Activated T-cell treated with anti-CD3 and anti-CD28 coated beads, Interleukin-2, amount 50 U/mL, for 4 hours (primary cell): ENCODE data around the gene EHMT2. TPM values are rescaled to one million over a fixed set of nuclear protein-coding genes. Genes with fewer than 3 reads are reported as not detected.
"Not testable (repeated sequence)": the region's sequence is repeated elsewhere in the genome, so short reads cannot be mapped to it uniquely, and the experiment has no call there.

Source experiments
- ATAC-seq, 2 donors: fragments of 200-7000 bp; cut with Tn5 transposase; one replicate each; pipeline ENCODE4 v1.10.0; 2021
- DNase-seq: peaks from one replicate; pipeline ENCODE4 v3.0.0-alpha.2; 2020
- H3K27me3 Mint-ChIP-seq: one replicate; pipeline ENCODE4 v1.8.0; 2021; ENCODE audit warnings: low read depth, mixed read lengths
- H3K36me3 Mint-ChIP-seq: one replicate; pipeline ENCODE4 v1.8.0; 2022; ENCODE audit warnings: mixed read lengths; ENCODE audit not compliant: insufficient read depth
- H3K4me1 Mint-ChIP-seq: one replicate; pipeline ENCODE4 v1.8.0; 2021; ENCODE audit warnings: low read depth, mixed read lengths
- H3K4me3 Mint-ChIP-seq: one replicate; pipeline ENCODE4 v1.8.0; 2021; ENCODE audit warnings: mild to moderate bottlenecking, moderate library complexity, mixed read lengths
- H3K9me3 Mint-ChIP-seq: one replicate; pipeline ENCODE4 v1.8.0; 2021; ENCODE audit warnings: mixed read lengths
- total RNA-seq, 3 donors: library from RNA; stranded (reverse); gene quantifications; one replicate each; pipeline ENCODE4 v1.2.1, GENCODE V29; 2021

Gene EHMT2
- 10 to 100 TPM; 52.8 to 70.9 (median 67.8) TPM for total RNA-seq

- Mint-ChIP-seq H3K36me3 (peaks cover 5% of the 10 kb centered on the region), H3K4me3 (peak within 1 kb of the TSS; percentile 96), H3K27me3 (no peaks in the 10 kb centered on the region), H3K4me1 (peaks cover 32% of the 10 kb centered on the region), H3K9me3 (no peaks in the 10 kb centered on the region)
- ATAC-seq: peak; percentile 64 to 69
- DNase-seq: peak; percentile 75
Measured at GRCh38 chr6:31897612-31898382, at the start of gene EHMT2. EHMT2 (minus strand) TSS chr6:31897698; CDS start chr6:31897677, 21 bp downstream.

- Mint-ChIP-seq H3K4me3 (no peak overlapping the region), H3K4me1 (peaks cover 5% of the 10 kb centered on the region), H3K27me3 (peaks cover 22% of the 10 kb centered on the region), H3K36me3 (no peaks in the 10 kb centered on the region), H3K9me3 (no peaks in the 10 kb centered on the region)
- no peak for DNase-seq
- no peak for ATAC-seq
Measured at GRCh38 chr6:31947070-31947675, 49.7 kb upstream of the EHMT2 start.

DNA sequence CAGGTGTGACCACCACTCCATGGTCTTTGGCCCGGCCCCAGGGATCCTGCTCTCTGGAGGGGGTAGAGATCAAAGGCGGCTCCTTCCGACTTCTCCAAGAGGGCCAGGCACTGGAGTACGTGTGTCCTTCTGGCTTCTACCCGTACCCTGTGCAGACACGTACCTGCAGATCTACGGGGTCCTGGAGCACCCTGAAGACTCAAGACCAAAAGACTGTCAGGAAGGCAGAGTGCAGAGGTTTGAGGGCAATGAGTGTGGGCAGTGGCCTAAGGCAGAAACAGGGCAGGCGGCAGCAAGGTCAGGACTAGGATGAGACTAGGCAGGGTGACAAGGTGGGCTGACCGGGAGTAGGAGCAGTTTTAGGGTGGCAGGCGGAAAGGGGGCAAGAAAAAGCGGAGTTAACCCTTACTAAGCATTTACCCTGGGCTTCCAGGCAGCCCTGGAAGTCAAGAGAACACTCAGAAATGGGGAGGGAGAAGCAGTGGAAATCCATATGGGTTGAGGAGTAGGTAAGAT lies 48.9 kb upstream of the EHMT2 start:
- Mint-ChIP-seq H3K36me3 (no peaks in the 10 kb centered on the region), H3K27me3 (peaks cover 24% of the 10 kb centered on the region), H3K4me3 (no peak overlapping the region), H3K4me1 (peaks cover 5% of the 10 kb centered on the region), H3K9me3 (no peaks in the 10 kb centered on the region)
- ATAC-seq: no peak
- no peak for DNase-seq

DNA sequence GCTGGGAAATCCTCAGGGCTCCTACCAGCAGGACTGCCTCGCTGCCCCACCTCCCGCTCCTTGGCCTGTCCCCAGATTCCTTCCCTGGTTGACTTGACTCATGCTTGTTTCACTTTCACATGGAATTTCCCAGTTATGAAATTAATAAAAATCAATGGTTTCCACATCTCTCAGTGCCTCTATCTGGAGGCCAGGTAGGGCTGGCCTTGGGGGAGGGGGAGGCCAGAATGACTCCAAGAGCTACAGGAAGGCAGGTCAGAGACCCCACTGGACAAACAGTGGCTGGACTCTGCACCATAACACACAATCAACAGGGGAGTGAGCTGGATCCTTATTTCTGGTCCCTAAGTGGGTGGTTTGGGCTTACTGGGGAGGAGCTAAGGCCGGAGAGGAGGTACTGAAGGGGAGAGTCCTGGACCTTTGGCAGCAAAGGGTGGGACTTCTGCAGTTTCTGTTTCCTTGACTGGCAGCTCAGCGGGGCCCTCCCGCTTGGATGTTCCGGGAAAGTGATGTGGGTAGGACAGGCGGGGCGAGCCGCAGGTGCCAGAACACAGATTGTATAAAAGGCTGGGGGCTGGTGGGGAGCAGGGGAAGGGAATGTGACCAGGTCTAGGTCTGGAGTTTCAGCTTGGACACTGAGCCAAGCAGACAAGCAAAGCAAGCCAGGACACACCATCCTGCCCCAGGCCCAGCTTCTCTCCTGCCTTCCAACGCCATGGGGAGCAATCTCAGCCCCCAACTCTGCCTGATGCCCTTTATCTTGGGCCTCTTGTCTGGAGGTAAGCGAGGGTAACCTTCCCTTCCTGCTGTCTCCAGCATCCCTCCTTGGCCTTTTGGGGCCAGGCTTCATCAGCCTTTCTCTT lies 48.2 kb upstream of the EHMT2 start, which contains the start of gene CFB:
Gene CFB (plus strand): TSS at position 589 of the 863 bp plus-strand sequence. CDS start 127 bp downstream, at position 716.
- ATAC-seq (peak in 1 of 2 donors; percentile 27), DNase-seq (no peak)
- Mint-ChIP-seq H3K4me3 (no peak within 1 kb of the TSS), H3K4me1 (peaks cover 5% of the 10 kb centered on the region), H3K36me3 (no peaks in the 10 kb centered on the region), H3K9me3 (no peaks in the 10 kb centered on the region), H3K27me3 (peaks cover 24% of the 10 kb centered on the region)

GRCh38 chr6:31945154-31945506 lies 47.6 kb upstream of the EHMT2 start:
- no peak for ATAC-seq

DNA sequence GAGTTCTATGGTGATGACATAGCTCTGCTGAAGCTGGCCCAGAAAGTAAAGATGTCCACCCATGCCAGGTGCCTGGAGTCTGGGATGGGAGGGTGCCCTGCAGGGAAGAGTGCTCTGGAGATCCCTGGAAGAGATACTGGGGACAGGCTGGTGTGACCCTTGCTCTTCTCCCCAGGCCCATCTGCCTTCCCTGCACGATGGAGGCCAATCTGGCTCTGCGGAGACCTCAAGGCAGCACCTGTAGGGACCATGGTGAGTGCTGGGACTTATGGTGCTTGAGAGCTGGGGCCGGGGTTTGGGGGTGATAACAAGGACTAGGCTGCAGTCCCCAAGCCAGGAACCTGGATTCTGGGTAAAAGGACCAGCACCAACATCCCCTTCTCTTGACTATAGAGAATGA lies 46.2 kb upstream of the EHMT2 start:
- no peaks in the 10 kb centered on the region for H3K9me3 Mint-ChIP-seq
- ATAC-seq: no peak
- DNase-seq: no peak
- peaks cover 5% of the 10 kb centered on the region for H3K4me1 Mint-ChIP-seq
- H3K36me3 Mint-ChIP-seq: no peaks in the 10 kb centered on the region
- H3K27me3 Mint-ChIP-seq: peaks cover 26% of the 10 kb centered on the region
- no peak overlapping the region for H3K4me3 Mint-ChIP-seq

More at GRCh38 chr6:31945154-31945506, 47.6 kb upstream of the EHMT2 start:
- DNase-seq: no peak
- no peaks in the 10 kb centered on the region for H3K9me3 Mint-ChIP-seq
- peaks cover 5% of the 10 kb centered on the region for H3K4me1 Mint-ChIP-seq
- H3K36me3 Mint-ChIP-seq: no peaks in the 10 kb centered on the region
- no peak overlapping the region for H3K4me3 Mint-ChIP-seq
- peaks cover 26% of the 10 kb centered on the region for H3K27me3 Mint-ChIP-seq

GRCh38 chr6:31940256-31940664 lies 42.8 kb upstream of the EHMT2 start:
- no peaks in the 10 kb centered on the region for H3K36me3 Mint-ChIP-seq
- no peak for DNase-seq
- no peak for ATAC-seq
- no peak overlapping the region for H3K4me3 Mint-ChIP-seq
- no peaks in the 10 kb centered on the region for H3K9me3 Mint-ChIP-seq
- H3K27me3 Mint-ChIP-seq: peaks cover 25% of the 10 kb centered on the region
- no peaks in the 10 kb centered on the region for H3K4me1 Mint-ChIP-seq

- ATAC-seq (no peak), DNase-seq (no peak)
- Mint-ChIP-seq H3K4me3 (no peak overlapping the region), H3K4me1 (no peaks in the 10 kb centered on the region), H3K9me3 (no peaks in the 10 kb centered on the region), H3K27me3 (peaks cover 5% of the 10 kb centered on the region), H3K36me3 (no peaks in the 10 kb centered on the region)
Measured at GRCh38 chr6:31935823-31936222, 38.3 kb upstream of the EHMT2 start.

GRCh38 chr6:31935021-31935420 lies 37.5 kb upstream of the EHMT2 start:
- H3K27me3 Mint-ChIP-seq: peaks cover 3% of the 10 kb centered on the region
- no peaks in the 10 kb centered on the region for H3K4me1 Mint-ChIP-seq
- H3K9me3 Mint-ChIP-seq: no peaks in the 10 kb centered on the region
- ATAC-seq (no peak), DNase-seq (no peak)
- H3K36me3 Mint-ChIP-seq: no peaks in the 10 kb centered on the region
- H3K4me3 Mint-ChIP-seq: no peak overlapping the region

GRCh38 chr6:31933537-31933936 lies 36.0 kb upstream of the EHMT2 start:
- ATAC-seq (no peak), DNase-seq (no peak)
- H3K27me3 Mint-ChIP-seq: peaks cover 3% of the 10 kb centered on the region
- H3K9me3 Mint-ChIP-seq: no peaks in the 10 kb centered on the region
- no peaks in the 10 kb centered on the region for H3K4me1 Mint-ChIP-seq
- H3K36me3 Mint-ChIP-seq: no peaks in the 10 kb centered on the region
- H3K4me3 Mint-ChIP-seq: no peak overlapping the region

- not testable (repeated sequence) for H3K9me3 Mint-ChIP-seq, H3K4me1 Mint-ChIP-seq, ATAC-seq, H3K36me3 Mint-ChIP-seq, H3K27me3 Mint-ChIP-seq, DNase-seq, H3K4me3 Mint-ChIP-seq
Measured at GRCh38 chr6:31932137-31932536, 34.6 kb upstream of the EHMT2 start.

DNA sequence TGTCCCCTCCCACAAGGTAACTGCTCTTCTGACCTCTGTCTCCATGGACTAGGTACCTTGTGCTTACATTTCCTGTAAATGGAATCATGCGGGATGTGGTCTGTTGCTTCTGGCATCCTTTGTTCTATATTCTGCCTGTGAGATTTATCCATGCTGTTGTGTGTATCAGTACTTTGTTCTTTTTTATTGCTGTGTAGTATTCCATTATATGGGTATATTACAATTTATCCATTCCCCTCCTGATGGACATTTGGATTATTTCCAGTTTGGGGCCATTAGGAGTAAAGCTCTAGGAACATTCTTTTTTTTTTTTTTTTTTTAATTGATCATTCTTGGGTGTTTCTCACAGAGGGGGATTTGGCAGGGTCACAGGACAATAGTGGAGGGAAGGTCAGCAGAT lies 33.5 kb upstream of the EHMT2 start:
- Mint-ChIP-seq H3K27me3 (peaks cover 3% of the 10 kb centered on the region), H3K36me3 (no peaks in the 10 kb centered on the region), H3K9me3 (no peaks in the 10 kb centered on the region), H3K4me3 (no peak overlapping the region), H3K4me1 (no peaks in the 10 kb centered on the region)
- ATAC-seq (no peak), DNase-seq (no peak)

DNA sequence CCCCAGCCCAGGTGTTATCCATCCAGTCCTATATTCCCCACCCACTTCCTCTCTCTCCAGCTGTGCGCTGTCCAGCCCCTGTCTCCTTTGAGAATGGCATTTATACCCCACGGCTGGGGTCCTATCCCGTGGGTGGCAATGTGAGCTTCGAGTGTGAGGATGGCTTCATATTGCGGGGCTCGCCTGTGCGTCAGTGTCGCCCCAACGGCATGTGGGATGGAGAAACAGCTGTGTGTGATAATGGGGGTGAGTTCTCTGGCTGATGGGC lies 31.1 kb upstream of the EHMT2 start:
- Mint-ChIP-seq H3K27me3 (peaks cover 3% of the 10 kb centered on the region), H3K36me3 (no peaks in the 10 kb centered on the region)
- ATAC-seq: no peak

DNA sequence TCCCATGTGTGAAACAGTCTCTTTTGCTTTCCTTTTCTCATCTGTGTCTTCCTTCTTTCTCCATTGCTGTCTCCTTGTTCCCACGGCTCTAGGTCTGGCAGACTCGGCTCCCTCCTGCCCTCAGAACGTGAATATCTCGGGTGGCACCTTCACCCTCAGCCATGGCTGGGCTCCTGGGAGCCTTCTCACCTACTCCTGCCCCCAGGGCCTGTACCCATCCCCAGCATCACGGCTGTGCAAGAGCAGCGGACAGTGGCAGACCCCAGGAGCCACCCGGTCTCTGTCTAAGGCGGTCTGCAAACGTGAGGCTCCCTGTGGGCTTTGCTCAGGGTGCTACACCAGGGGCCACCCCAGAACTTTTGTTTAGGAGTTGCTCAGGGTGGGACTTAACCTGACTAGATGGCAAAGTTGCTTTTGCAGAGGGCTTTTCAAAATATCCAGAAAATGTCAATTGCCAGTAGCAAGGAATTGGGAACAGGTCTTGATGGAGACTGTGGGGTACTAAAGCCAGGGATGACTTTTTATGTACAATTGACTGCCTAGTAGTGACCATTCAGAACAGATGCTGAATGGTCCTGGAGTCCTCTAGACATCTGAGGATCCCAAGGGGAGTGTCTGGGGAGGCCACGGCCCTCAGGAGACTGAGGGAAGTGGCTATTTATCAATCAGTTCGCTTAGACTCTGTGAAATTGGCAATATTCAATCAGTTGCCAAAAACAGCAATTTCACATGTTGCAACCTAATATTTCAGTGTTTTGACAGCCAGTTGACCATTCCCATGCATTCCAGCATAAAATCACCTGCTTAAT lies 30.6 kb upstream of the EHMT2 start:
- H3K4me1 Mint-ChIP-seq: no peaks in the 10 kb centered on the region
- ATAC-seq (no peak), DNase-seq (no peak)
- no peaks in the 10 kb centered on the region for H3K36me3 Mint-ChIP-seq
- no peaks in the 10 kb centered on the region for H3K9me3 Mint-ChIP-seq
- peaks cover 3% of the 10 kb centered on the region for H3K27me3 Mint-ChIP-seq
- H3K4me3 Mint-ChIP-seq: no peak overlapping the region

More for the DNA sequence above, 31.1 kb upstream of the EHMT2 start:
- no peak for DNase-seq
- no peaks in the 10 kb centered on the region for H3K9me3 Mint-ChIP-seq
- no peak overlapping the region for H3K4me3 Mint-ChIP-seq
- no peaks in the 10 kb centered on the region for H3K4me1 Mint-ChIP-seq
